GM11168 (cell line): ENCODE results near the gene TMEM9.

ENCODE experiments used
- in situ Hi-C: fragments of 300-500 bp; cut with MboI; formaldehyde crosslinking; loops from one replicate; pipeline ENCODE4 v1.12.0; 2022; ENCODE audit warnings: low sequenced_read_pairs; ENCODE audit not compliant: unreplicated experiment

TMEM9 gene

GRCh38 chr1:201147396-201148015, 6.8 kb downstream of the TMEM9 start:
- in situ Hi-C loops: no loop called here

- in situ Hi-C loops: no loop called here
These were observed 7.5 kb downstream of the TMEM9 start for GRCh38 chr1:201146626-201147390.

- in situ Hi-C loops: no loop called here
These were observed 8.5 kb downstream of the TMEM9 start for GRCh38 chr1:201145816-201146215.

- in situ Hi-C loops: no loop called here
These were observed 9.1 kb downstream of the TMEM9 start for GRCh38 chr1:201145132-201145531.

GRCh38 chr1:201144701-201145100, 9.6 kb downstream of the TMEM9 start:
- in situ Hi-C loops: no loop called here

- in situ Hi-C loops: no loop called here
These were observed 10.3 kb downstream of the TMEM9 start for GRCh38 chr1:201143726-201144635.

GRCh38 chr1:201142849-201143725, 11.2 kb downstream of the TMEM9 start:
- in situ Hi-C loops: no loop called here

GRCh38 chr1:201142011-201142848, 12.0 kb downstream of the TMEM9 start:
- in situ Hi-C loops: no loop called here

GRCh38 chr1:201141418-201141817, 12.9 kb downstream of the TMEM9 start:
- in situ Hi-C loops: no loop called here

GRCh38 chr1:201140941-201141260, 13.4 kb downstream of the TMEM9 start:
- in situ Hi-C loops: no loop called here

GRCh38 chr1:201140235-201140940, 13.9 kb downstream of the TMEM9 start:
- in situ Hi-C loops: no loop called here

GRCh38 chr1:201139756-201140155, 14.5 kb downstream of the TMEM9 start:
- in situ Hi-C loops: no loop called here

- in situ Hi-C loops: no loop called here
These were observed 15.0 kb downstream of the TMEM9 start for GRCh38 chr1:201139306-201139705.

GRCh38 chr1:201138311-201138840, 15.9 kb downstream of the TMEM9 start:
- in situ Hi-C loops: no loop called here

GRCh38 chr1:201137579-201138310, 16.5 kb downstream of the TMEM9 start:
- in situ Hi-C loops: no loop called here

GRCh38 chr1:201137024-201137392, 17.3 kb downstream of the TMEM9 start:
- in situ Hi-C loops: no loop called here

- in situ Hi-C loops: no loop called here
These were observed 17.8 kb downstream of the TMEM9 start for GRCh38 chr1:201136355-201137023.
